ENCODE measurements around the gene APOOL. TPM values are rescaled to one million over a fixed set of nuclear protein-coding genes. Genes with fewer than 3 reads are reported as not detected.

APOOL gene
- total and polyA plus RNA-seq, 8 donors = 2.3 to 26.3 (median 4.9) TPM

- Histone ChIP-seq H3K9me3 (peaks cover 0 to 17% (median 4%) of the 10 kb centered on the region in 4 donors), H3K4me1 (no peaks in the 10 kb centered on the region), H3K36me3 (no peaks in the 10 kb centered on the region), H3K27ac (no peak overlapping the region), H3K27me3 (no peaks in the 10 kb centered on the region), H3K4me3 (no peak overlapping the region)
- no peak for DNase-seq
- intact Hi-C loops (cut with DNase I; ENCODE audit: low total_unique reads) = no loop called here
- 58 to 87% (median 68%) methylated on average over 3 of the region's 3 CpGs for WGBS, 5 donors
- TF ChIP-seq CTCF (IDR thresholded peaks at IDR 0.05) (no peak), POLR2A (IDR thresholded peaks at IDR 0.05) (no peak), EP300 (IDR thresholded peaks at IDR 0.05) (no peak), POLR2AphosphoS5 (IDR thresholded peaks at IDR 0.05) (no peak)
Observed at GRCh38 chrX:85037114-85037513, 33.4 kb downstream of the APOOL start.

- no peak overlapping the region for H3K27ac ChIP-seq
- intact Hi-C loops (cut with DNase I; ENCODE audit: low total_unique reads) = no loop called here
- no peak overlapping the region for H3K4me3 ChIP-seq
- TF ChIP-seq EP300 (IDR thresholded peaks at IDR 0.05) (no peak), POLR2A (IDR thresholded peaks at IDR 0.05) (no peak), CTCF (IDR thresholded peaks at IDR 0.05) (no peak), POLR2AphosphoS5 (IDR thresholded peaks at IDR 0.05) (no peak)
- H3K36me3 ChIP-seq = peaks cover 0 to 2% (median 0%) of the 10 kb centered on the region in 4 donors
- peaks cover 0 to 4% (median 0%) of the 10 kb centered on the region in 4 donors for H3K4me1 ChIP-seq
- no peaks in the 10 kb centered on the region for H3K27me3 ChIP-seq
- H3K9me3 ChIP-seq = no peaks in the 10 kb centered on the region
- 33 to 94% (median 71%) methylated on average over 1 of the region's 1 CpG for WGBS, 5 donors
- no peak for DNase-seq
Observed at GRCh38 chrX:85051627-85052026, 48.0 kb downstream of the APOOL start.

- H3K36me3 ChIP-seq = peaks cover 0 to 3% (median 0%) of the 10 kb centered on the region in 4 donors
- H3K4me1 ChIP-seq = peaks cover 0 to 4% (median 0%) of the 10 kb centered on the region in 4 donors
- H3K4me3 ChIP-seq = no peak overlapping the region
- WGBS, 5 donors = 38 to 60% (median 58%) methylated on average over 3 of the region's 3 CpGs
- no peaks in the 10 kb centered on the region for H3K9me3 ChIP-seq
- intact Hi-C loops (cut with DNase I; ENCODE audit: low total_unique reads) = no loop called here
- no peak for DNase-seq
- no peak overlapping the region for H3K27ac ChIP-seq
- TF ChIP-seq CTCF (IDR thresholded peaks at IDR 0.05) (no peak), POLR2A (IDR thresholded peaks at IDR 0.05) (no peak), EP300 (IDR thresholded peaks at IDR 0.05) (no peak), POLR2AphosphoS5 (IDR thresholded peaks at IDR 0.05) (no peak)
- no peaks in the 10 kb centered on the region for H3K27me3 ChIP-seq
Observed at GRCh38 chrX:85052205-85052604, 48.5 kb downstream of the APOOL start.

GRCh38 chrX:85052636-85053343 is 49.1 kb downstream of the APOOL start:
- intact Hi-C loops (cut with DNase I; ENCODE audit: low total_unique reads) = no loop called here
- WGBS, 5 donors = 36 to 67% (median 43%) methylated on average over 2 of the region's 2 CpGs
- H3K36me3 ChIP-seq = peaks cover 0 to 3% (median 0%) of the 10 kb centered on the region in 4 donors
- no peak overlapping the region for H3K27ac ChIP-seq
- H3K4me3 ChIP-seq = no peak overlapping the region
- no peaks in the 10 kb centered on the region for H3K27me3 ChIP-seq
- no peaks in the 10 kb centered on the region for H3K9me3 ChIP-seq
- peak in 1 of 2 donors; percentile 10 for DNase-seq
- H3K4me1 ChIP-seq = peaks cover 0 to 4% (median 0%) of the 10 kb centered on the region in 4 donors
- TF ChIP-seq POLR2AphosphoS5 (IDR thresholded peaks at IDR 0.05) = no peak
- TF ChIP-seq EP300 (IDR thresholded peaks at IDR 0.05) = no peak
- no peak for TF ChIP-seq POLR2A (IDR thresholded peaks at IDR 0.05)
- TF ChIP-seq CTCF (IDR thresholded peaks at IDR 0.05) = no peak

Data from stomach (tissue), 9 donors.